Nephron (organoid): ENCODE data around the gene SREK1.
A peak's percentile ranks its signal among the peaks of the same experiment; 100 is the strongest.

ENCODE experiments used
- H3K27ac Mint-ChIP-seq, 3 experiments: 2 replicates each; pipeline ENCODE4 v1.8.0; 2020; ENCODE audit warnings: mixed read lengths in 3 of 3, mild to moderate bottlenecking in 2 of 3, moderate library complexity in 1 of 3
- H3K27me3 Mint-ChIP-seq: 2 replicates; pipeline ENCODE4 v1.8.0; 2021; ENCODE audit warnings: low read depth, mild to moderate bottlenecking, moderate library complexity, mixed read lengths
- H3K36me3 Mint-ChIP-seq: 2 replicates; pipeline ENCODE4 v1.8.0; 2020; ENCODE audit warnings: low read depth, mixed read lengths
- H3K4me1 Mint-ChIP-seq: 2 replicates; pipeline ENCODE4 v1.8.0; 2020; ENCODE audit warnings: mixed read lengths
- H3K4me3 Mint-ChIP-seq, 3 experiments: 2 replicates each; pipeline ENCODE4 v1.8.0; 2020; ENCODE audit warnings: mild to moderate bottlenecking in 3 of 3, mixed read lengths in 3 of 3, moderate library complexity in 2 of 3
- H3K9me3 Mint-ChIP-seq: 2 replicates; pipeline ENCODE4 v1.8.0; 2020; ENCODE audit warnings: mixed read lengths
- TF ChIP-seq, protein P1 (sequence below), 3 experiments: fragments of 200-600 bp; sonication (generic); IDR thresholded peaks; one replicate each; pipeline ENCODE4 v1.5.0; 2021; ENCODE audit warnings: antibody characterized with exemption in 3 of 3; ENCODE audit not compliant: unreplicated experiment in 3 of 3

SREK1 gene

DNA sequence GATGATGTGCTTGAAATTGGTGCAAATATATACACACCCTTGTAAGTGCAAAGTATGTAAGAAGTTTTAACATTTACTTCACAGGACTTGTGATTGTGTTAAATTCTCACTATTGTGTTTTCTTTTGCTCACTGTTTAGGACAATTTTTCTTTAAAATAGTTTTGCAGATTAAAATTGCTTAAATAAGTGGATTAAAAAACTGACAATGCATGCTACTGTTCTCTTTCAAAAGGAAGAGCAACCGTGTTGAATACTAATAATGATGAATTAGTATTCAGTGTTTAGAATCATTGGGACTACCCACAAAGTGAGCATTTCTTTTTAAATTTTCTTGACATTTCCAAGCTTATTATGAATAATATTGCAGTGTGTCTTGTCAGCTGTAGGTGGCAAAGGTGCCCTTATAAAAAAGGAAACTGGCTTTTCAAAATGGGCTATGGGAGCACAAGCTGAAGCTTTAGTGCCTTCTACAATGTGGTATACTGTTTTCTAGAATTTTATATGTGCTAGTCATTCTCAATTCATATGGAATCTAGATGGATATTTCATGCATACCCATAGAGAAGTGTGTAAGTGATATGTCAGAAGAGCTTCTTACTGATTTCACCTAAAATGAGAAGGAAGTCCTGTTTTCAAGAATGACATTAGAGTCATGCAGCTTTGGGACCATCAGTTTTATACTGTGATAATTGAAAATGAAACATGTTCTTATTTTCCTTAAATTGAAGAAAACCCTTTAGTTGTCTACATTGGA lies 35.4 kb downstream of the SREK1 start:
- H3K4me3 Mint-ChIP-seq, result no peak overlapping the region
- H3K27me3 Mint-ChIP-seq, result no peaks in the 10 kb centered on the region
- TF ChIP-seq, protein P1, sequence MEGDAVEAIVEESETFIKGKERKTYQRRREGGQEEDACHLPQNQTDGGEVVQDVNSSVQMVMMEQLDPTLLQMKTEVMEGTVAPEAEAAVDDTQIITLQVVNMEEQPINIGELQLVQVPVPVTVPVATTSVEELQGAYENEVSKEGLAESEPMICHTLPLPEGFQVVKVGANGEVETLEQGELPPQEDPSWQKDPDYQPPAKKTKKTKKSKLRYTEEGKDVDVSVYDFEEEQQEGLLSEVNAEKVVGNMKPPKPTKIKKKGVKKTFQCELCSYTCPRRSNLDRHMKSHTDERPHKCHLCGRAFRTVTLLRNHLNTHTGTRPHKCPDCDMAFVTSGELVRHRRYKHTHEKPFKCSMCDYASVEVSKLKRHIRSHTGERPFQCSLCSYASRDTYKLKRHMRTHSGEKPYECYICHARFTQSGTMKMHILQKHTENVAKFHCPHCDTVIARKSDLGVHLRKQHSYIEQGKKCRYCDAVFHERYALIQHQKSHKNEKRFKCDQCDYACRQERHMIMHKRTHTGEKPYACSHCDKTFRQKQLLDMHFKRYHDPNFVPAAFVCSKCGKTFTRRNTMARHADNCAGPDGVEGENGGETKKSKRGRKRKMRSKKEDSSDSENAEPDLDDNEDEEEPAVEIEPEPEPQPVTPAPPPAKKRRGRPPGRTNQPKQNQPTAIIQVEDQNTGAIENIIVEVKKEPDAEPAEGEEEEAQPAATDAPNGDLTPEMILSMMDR (IDR thresholded peaks at IDR 0.05; ENCODE audit: unreplicated experiment in 3 of 3), result no peak
- no peak overlapping the region for H3K27ac Mint-ChIP-seq
- H3K9me3 Mint-ChIP-seq, result no peaks in the 10 kb centered on the region
- H3K4me1 Mint-ChIP-seq, result peaks cover 2% of the 10 kb centered on the region
- H3K36me3 Mint-ChIP-seq, result peaks cover 67% of the 10 kb centered on the region

DNA sequence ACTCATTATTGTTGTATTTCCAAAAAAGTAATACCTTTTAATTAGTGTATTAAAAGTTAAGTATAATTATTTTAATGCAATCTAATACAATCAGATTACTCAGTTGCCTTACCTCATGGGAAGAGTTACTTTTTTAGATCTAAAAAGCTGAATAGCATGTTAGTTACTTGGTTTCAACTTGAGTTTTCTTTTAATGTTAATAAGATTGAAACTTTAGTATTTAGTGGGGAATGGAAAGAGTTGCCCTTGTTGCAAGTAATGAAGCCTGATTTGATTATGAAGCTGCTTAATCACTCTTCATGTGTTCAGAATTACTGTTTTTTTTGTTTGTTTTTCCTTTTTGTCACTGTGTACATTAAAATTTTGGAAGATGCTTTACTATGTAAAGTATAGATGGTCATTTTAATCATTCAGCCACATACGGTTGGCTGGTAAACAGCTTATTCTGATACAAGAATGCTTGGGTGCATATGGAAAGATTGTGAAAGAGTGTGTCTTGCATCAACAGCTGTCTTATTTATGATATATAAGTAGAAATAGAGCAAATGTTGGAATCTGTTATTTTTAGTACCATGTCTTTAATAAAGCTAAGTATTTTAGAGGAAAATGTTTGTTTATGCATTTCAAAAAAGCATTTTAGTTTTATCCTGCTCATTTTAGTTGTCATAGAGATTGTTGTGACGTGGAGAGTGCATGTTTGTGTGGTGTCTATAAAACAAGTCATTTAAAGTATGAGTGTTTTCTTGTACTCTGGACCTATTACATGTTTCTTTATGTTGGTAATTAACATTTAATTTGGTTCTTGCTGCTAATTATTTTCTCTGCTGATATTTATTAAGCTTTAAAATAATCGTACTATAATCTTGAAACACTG lies 36.4 kb downstream of the SREK1 start:
- Mint-ChIP-seq H3K4me3 (no peak overlapping the region), H3K9me3 (no peaks in the 10 kb centered on the region), H3K36me3 (peaks cover 63% of the 10 kb centered on the region)

DNA sequence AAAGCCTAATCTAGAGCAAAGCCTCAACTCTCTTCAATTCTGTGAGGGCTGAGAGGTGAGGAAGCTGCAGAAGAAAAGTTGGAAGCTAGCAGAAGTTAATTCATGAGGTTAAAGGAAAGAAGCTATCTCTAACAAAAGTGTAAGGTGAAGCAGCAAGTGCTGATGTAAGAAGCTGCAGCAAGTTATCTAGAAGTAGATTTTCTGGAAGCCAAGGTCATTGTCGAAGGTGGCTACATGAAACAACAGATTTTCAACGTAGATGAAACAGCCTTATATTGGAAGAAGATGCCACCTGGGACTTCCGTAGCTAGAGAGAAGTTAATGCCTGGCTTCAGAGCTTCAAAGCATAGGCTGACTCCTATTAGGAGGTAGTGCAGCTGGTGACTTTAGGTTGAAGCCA lies 42.0 kb downstream of the SREK1 start:
- H3K9me3 Mint-ChIP-seq, result no peaks in the 10 kb centered on the region
- no peak overlapping the region for H3K4me3 Mint-ChIP-seq
- H3K36me3 Mint-ChIP-seq, result peaks cover 21% of the 10 kb centered on the region
- no peaks in the 10 kb centered on the region for H3K4me1 Mint-ChIP-seq
- TF ChIP-seq, protein P1 (IDR thresholded peaks at IDR 0.05; ENCODE audit: unreplicated experiment in 3 of 3), result no peak
- H3K27ac Mint-ChIP-seq, result peak overlapping the region in 1 of 3 experiments; percentile 22
- peaks cover 3% of the 10 kb centered on the region for H3K27me3 Mint-ChIP-seq

More for the DNA sequence above, 36.4 kb downstream of the SREK1 start:
- TF ChIP-seq, protein P1 (IDR thresholded peaks at IDR 0.05; ENCODE audit: unreplicated experiment in 3 of 3), result no peak
- no peaks in the 10 kb centered on the region for H3K27me3 Mint-ChIP-seq
- peak overlapping the region in 1 of 3 experiments; percentile 43 for H3K27ac Mint-ChIP-seq
- H3K4me1 Mint-ChIP-seq, result no peaks in the 10 kb centered on the region

DNA sequence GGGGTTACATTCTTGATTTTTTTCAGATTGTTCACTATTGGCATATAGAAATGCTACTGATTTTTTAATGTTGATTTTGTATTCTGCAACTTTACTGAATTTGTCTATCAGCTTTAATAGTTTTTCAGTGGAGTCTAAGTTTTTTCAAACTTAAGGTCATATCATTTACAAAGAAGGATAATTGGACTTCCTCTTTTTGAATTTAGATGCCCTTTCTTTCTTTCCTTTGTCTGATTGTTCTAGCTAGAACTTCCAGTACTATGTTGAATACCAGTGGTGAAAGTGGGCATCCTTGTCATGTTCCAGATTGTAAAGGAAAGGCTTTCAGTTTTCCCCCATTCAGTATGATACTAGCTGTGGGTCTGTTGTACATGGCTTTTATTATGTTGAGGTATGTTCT lies 49.3 kb downstream of the SREK1 start:
- H3K4me3 Mint-ChIP-seq, result no peak overlapping the region
- H3K27me3 Mint-ChIP-seq, result peaks cover 3% of the 10 kb centered on the region
- TF ChIP-seq, protein P1 (IDR thresholded peaks at IDR 0.05; ENCODE audit: unreplicated experiment in 3 of 3), result no peak
- peaks cover 4% of the 10 kb centered on the region for H3K4me1 Mint-ChIP-seq
- H3K9me3 Mint-ChIP-seq, result peaks cover 5% of the 10 kb centered on the region
- H3K36me3 Mint-ChIP-seq, result no peaks in the 10 kb centered on the region
- H3K27ac Mint-ChIP-seq, result no peak overlapping the region

DNA sequence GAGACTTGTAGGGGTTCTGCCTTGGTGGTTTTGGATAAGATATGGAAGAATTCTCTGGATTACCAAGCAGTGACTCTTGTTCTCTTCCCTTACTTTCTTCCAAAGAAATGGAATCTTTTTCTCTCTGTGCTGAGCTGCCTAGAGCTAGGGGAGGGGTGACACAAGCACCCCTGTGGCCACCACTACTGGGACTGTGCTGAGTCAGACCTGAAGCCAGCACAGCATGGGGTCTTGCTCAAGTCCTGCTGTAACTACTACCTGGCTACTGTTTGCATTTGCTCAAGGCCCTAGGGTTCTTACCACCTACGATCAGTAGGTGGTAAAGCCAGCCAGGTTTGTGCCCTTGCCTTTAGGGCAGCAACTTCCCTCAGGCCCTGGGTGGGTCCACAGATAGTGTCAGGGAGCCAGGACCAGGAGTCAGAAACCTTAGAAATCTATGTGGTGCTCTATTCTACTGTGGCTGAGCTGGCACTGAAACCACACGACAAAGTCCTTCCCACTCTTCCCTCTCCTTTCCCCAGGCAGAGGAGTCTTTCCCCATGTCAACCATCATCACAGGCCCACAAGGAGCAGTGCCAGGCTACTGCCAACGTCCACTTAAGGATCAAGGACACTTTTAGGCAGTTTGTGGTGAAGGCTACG lies 53.8 kb downstream of the SREK1 start:
- H3K27me3 Mint-ChIP-seq, result no peaks in the 10 kb centered on the region
- H3K4me1 Mint-ChIP-seq, result peaks cover 4% of the 10 kb centered on the region
- TF ChIP-seq, protein P1 (IDR thresholded peaks at IDR 0.05; ENCODE audit: unreplicated experiment in 3 of 3), result no peak
- H3K9me3 Mint-ChIP-seq, result peaks cover 15% of the 10 kb centered on the region
- no peaks in the 10 kb centered on the region for H3K36me3 Mint-ChIP-seq
- no peak overlapping the region for H3K4me3 Mint-ChIP-seq
- H3K27ac Mint-ChIP-seq, result no peak overlapping the region
